ENCODE measurements around the gene TRIM23.

GRCh38 chr5:65647941-65648340 lies 23.8 kb upstream of the TRIM23 start:
- TF ChIP-seq CTCF (IDR thresholded peaks at IDR 0.05) (no peak), EP300 (IDR thresholded peaks at IDR 0.05; ENCODE audit: low read depth) (no peak), POLR2A (IDR thresholded peaks at IDR 0.05) (no peak), POLR2AphosphoS5 (IDR thresholded peaks at IDR 0.05) (no peak)

Measured in transverse colon (tissue), 4 donors.